Esophagus muscularis mucosa (tissue), 4 donors: ENCODE measurements around the gene TSC1. TPM values are rescaled to one million over a fixed set of nuclear protein-coding genes. Genes with fewer than 3 reads are reported as not detected.

Source experiments
- DNase-seq: peaks from one replicate; pipeline ENCODE4 v3.0.0-alpha.2; 2017; ENCODE audit errors: extremely low spot score
- H3K27ac ChIP-seq, 4 donors: fragments of 200-600 bp; sonication (generic); replicated peaks in 1 of 4; 1 replicate in 3 of 4; 2 replicates in 1 of 4; pipeline ENCODE4 v1.5.1; 2016 to 2019; ENCODE audit warnings: mild to moderate bottlenecking in 1 of 4
- H3K27me3 ChIP-seq, 4 donors: fragments of 200-600 bp; sonication (generic); one replicate each; pipeline versions ENCODE4 v1.5.1 to v1.6.0; 2016 to 2019
- H3K36me3 ChIP-seq, 4 donors: fragments of 200-600 bp; sonication (generic); one replicate each; pipeline ENCODE4 v1.5.1; 2016 to 2019
- H3K4me1 ChIP-seq, 4 donors: fragments of 200-600 bp; sonication (generic); one replicate each; pipeline ENCODE4 v1.5.1; 2016 to 2019
- H3K4me3 ChIP-seq, 4 donors: fragments of 200-600 bp; sonication (generic); 1 replicate in 2 of 4; 2 replicates in 2 of 4; pipeline ENCODE4 v1.5.1; 2016 to 2019; ENCODE audit warnings: mild to moderate bottlenecking in 4 of 4, moderate library complexity in 1 of 4
- H3K9me3 ChIP-seq, 4 donors: fragments of 200-600 bp; sonication (generic); 1 replicate in 3 of 4; 2 replicates in 1 of 4; pipeline ENCODE4 v1.5.1; 2016 to 2019
- CTCF ChIP-seq, 3 experiments: fragments of 200-600 bp in 2 of 3; fragments of 450-650 bp in 1 of 3; sonication (generic) in 2 of 3; IDR thresholded peaks; one replicate each; pipeline ENCODE4 v1.5.1; 2017 to 2019; ENCODE audit warnings: antibody characterized with exemption in 3 of 3, mild to moderate bottlenecking in 2 of 3, moderate library complexity in 1 of 3
- EP300 ChIP-seq: sonication (generic); formaldehyde crosslinking; IDR thresholded peaks from one replicate; pipeline ENCODE4 v1.6.1; 2017; ENCODE audit warnings: antibody characterized with exemption
- POLR2A ChIP-seq: fragments of 450-650 bp; IDR thresholded peaks from one replicate; pipeline ENCODE4 v1.6.1; 2017; ENCODE audit warnings: antibody characterized with exemption, moderate library complexity, mild to moderate bottlenecking, low read depth
- POLR2AphosphoS5 ChIP-seq, 2 donors: sonication (generic); formaldehyde crosslinking; IDR thresholded peaks; one replicate each; pipeline ENCODE4 v1.6.1; 2017; ENCODE audit warnings: antibody characterized with exemption in 2 of 2
- WGBS: methylation state at CpG from one replicate; pipeline ENCODE4 v1.1.5; 2018; 5-methylcytosine and 5-hydroxymethylcytosine counted together
- intact Hi-C: fragments of 100-400 bp; cut with DNase I; formaldehyde crosslinking; loops from one replicate; pipeline ENCODE4 v1.15.1; 2023
- total RNA-seq, 4 donors: library from RNA; depleted of rRNA; stranded (reverse); fragments of >200 nt; gene quantifications; one replicate each; pipeline versions ENCODE4 v1.1.0 to v1.2.1, GENCODE V29; 2016

Gene TSC1
- total RNA-seq, 4 donors from 2014 or later: 25.0 to 36.9 (median 30.6) TPM

GRCh38 chr9:132919614-132920268, 24.7 kb downstream of the TSC1 start:
- WGBS: 90% methylated on average over 7 of the region's 7 CpGs
- no peak for DNase-seq
- intact Hi-C loops: no loop called here
- H3K36me3 ChIP-seq: peaks cover 54 to 100% (median 94%) of the 10 kb centered on the region in 4 donors
- no peak overlapping the region for H3K27ac ChIP-seq
- H3K27me3 ChIP-seq: no peaks in the 10 kb centered on the region
- no peak for TF ChIP-seq POLR2A
- no peak for TF ChIP-seq EP300
- no peak for TF ChIP-seq POLR2AphosphoS5 (IDR thresholded peaks at IDR 0.05)
- TF ChIP-seq CTCF (IDR thresholded peaks at IDR 0.05): no peak
- no peaks in the 10 kb centered on the region for H3K9me3 ChIP-seq
- H3K4me1 ChIP-seq: no peaks in the 10 kb centered on the region
- no peak overlapping the region for H3K4me3 ChIP-seq

GRCh38 chr9:132914924-132915323, 29.5 kb downstream of the TSC1 start:
- WGBS: 90% methylated on average over 6 of the region's 6 CpGs
- Histone ChIP-seq H3K27me3 (no peaks in the 10 kb centered on the region), H3K9me3 (no peaks in the 10 kb centered on the region), H3K36me3 (peaks cover 46 to 95% (median 86%) of the 10 kb centered on the region in 4 donors), H3K4me1 (no peaks in the 10 kb centered on the region), H3K27ac (no peak overlapping the region), H3K4me3 (no peak overlapping the region)
- TF ChIP-seq POLR2AphosphoS5 (IDR thresholded peaks at IDR 0.05) (no peak), EP300 (no peak), POLR2A (no peak), CTCF (IDR thresholded peaks at IDR 0.05) (no peak)
- DNase-seq: no peak
- intact Hi-C loops: no loop called here

DNA sequence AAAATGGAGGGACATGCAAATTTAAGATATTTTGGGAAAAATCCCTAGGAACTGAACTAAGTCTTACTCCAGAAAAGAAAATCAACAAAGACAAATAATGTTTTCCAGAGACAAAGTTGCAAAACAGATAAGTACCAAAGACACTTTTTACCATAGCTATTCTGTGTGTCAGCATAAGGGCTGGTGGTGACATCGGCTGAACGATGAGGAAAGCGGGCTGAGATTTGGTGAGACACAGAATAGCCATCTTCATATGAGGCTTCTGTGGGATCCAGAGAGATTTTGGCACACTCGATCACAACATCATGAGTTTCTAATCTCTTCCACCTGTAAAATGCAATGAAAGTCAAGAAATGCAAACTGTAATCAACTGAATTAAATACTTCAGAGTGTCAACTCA, 32.3 kb downstream of the TSC1 start:
- intact Hi-C loops: no loop called here
- Histone ChIP-seq H3K9me3 (no peaks in the 10 kb centered on the region), H3K27ac (no peak overlapping the region), H3K4me3 (no peak overlapping the region), H3K36me3 (peaks cover 53 to 94% (median 83%) of the 10 kb centered on the region in 4 donors), H3K27me3 (no peaks in the 10 kb centered on the region), H3K4me1 (no peaks in the 10 kb centered on the region)
- WGBS: 95% methylated on average over 4 of the region's 4 CpGs
- TF ChIP-seq POLR2AphosphoS5 (IDR thresholded peaks at IDR 0.05): no peak
- no peak for TF ChIP-seq POLR2A
- TF ChIP-seq CTCF (IDR thresholded peaks at IDR 0.05): no peak
- no peak for TF ChIP-seq EP300
- DNase-seq: no peak

GRCh38 chr9:132910376-132910775, 34.0 kb downstream of the TSC1 start:
- peaks cover 57 to 93% (median 84%) of the 10 kb centered on the region in 4 donors for H3K36me3 ChIP-seq
- intact Hi-C loops: no loop called here

DNA sequence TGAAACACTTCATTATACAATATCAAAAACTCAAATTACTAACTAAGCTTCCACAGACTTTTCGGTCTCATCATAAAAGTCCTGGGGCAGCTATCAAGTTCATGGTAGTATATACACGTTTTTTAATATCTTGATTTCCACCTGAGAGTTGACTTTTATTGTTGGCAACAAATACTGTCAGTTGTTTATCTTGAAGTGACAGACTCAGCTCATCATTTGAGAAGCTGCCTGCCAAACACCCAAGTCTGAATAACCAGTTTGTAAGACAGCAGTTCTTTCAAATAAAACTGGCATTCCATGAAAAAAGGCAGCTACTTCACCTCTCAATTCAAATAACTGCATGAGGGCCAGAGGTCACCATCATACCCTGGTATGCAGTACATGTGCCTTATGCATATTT, 35.1 kb downstream of the TSC1 start:
- 64% methylated on average over 2 of the region's 2 CpGs for WGBS
- no peak for DNase-seq

More at GRCh38 chr9:132910376-132910775, 34.0 kb downstream of the TSC1 start:
- no peak for DNase-seq
- Histone ChIP-seq H3K4me1 (no peaks in the 10 kb centered on the region), H3K9me3 (no peaks in the 10 kb centered on the region), H3K4me3 (no peak overlapping the region), H3K27ac (no peak overlapping the region), H3K27me3 (no peaks in the 10 kb centered on the region)
- 92% methylated on average over 6 of the region's 6 CpGs for WGBS
- no peak for TF ChIP-seq EP300

More for the DNA sequence above, 35.1 kb downstream of the TSC1 start:
- no peak overlapping the region for H3K27ac ChIP-seq
- TF ChIP-seq CTCF (IDR thresholded peaks at IDR 0.05) (no peak), EP300 (no peak), POLR2AphosphoS5 (IDR thresholded peaks at IDR 0.05) (no peak), POLR2A (no peak)
- no peaks in the 10 kb centered on the region for H3K4me1 ChIP-seq
- peaks cover 51 to 93% (median 84%) of the 10 kb centered on the region in 4 donors for H3K36me3 ChIP-seq
- no peaks in the 10 kb centered on the region for H3K9me3 ChIP-seq
- H3K27me3 ChIP-seq: no peaks in the 10 kb centered on the region
- intact Hi-C loops: no loop called here
- no peak overlapping the region for H3K4me3 ChIP-seq
